NCI-H524 treated with DMSO at 0.1 percent for 48 hours (cell line): ENCODE measurements around the gene GID4.
A peak's percentile ranks its signal among the peaks of the same experiment; 100 is the strongest.

Experiments
- DNase-seq: peaks from one replicate; lab custom pipeline; 2025; lab: John Stamatoyannopoulos, UW

Gene GID4

GRCh38 chr17:18016426-18016825, 22.8 kb upstream of the GID4 start:
- no peak for DNase-seq

GRCh38 chr17:18017958-18018357, 21.2 kb upstream of the GID4 start:
- no peak for DNase-seq

GRCh38 chr17:18018411-18018921, 20.7 kb upstream of the GID4 start:
- DNase-seq = no peak

GRCh38 chr17:18019838-18020154, 19.4 kb upstream of the GID4 start:
- DNase-seq = no peak

- DNase-seq = no peak
These were observed 18.2 kb upstream of the GID4 start for GRCh38 chr17:18020971-18021370.

GRCh38 chr17:18021372-18021771, 17.8 kb upstream of the GID4 start:
- DNase-seq = no peak

- DNase-seq = no peak
These were observed 13.8 kb upstream of the GID4 start for GRCh38 chr17:18025241-18025944.

GRCh38 chr17:18025945-18026776, 13.0 kb upstream of the GID4 start:
- DNase-seq = peak; percentile 84

- no peak for DNase-seq
These were observed 11.9 kb upstream of the GID4 start for GRCh38 chr17:18027280-18027679.

- DNase-seq = peak; percentile 76
These were observed 10.9 kb upstream of the GID4 start for GRCh38 chr17:18028114-18028951.

GRCh38 chr17:18028952-18029540, 10.2 kb upstream of the GID4 start:
- DNase-seq = peak; percentile 76

GRCh38 chr17:18031955-18032354, 7.3 kb upstream of the GID4 start:
- DNase-seq = no peak

GRCh38 chr17:18033442-18034099, 5.6 kb upstream of the GID4 start:
- peak; percentile 50 for DNase-seq

GRCh38 chr17:18035704-18036103, 3.5 kb upstream of the GID4 start:
- no peak for DNase-seq

- no peak for DNase-seq
These were observed 1.7 kb upstream of the GID4 start for GRCh38 chr17:18037486-18037885.

- DNase-seq = no peak
These were observed 908 bp upstream of the GID4 start for GRCh38 chr17:18038149-18038850.

- DNase-seq = no peak
These were observed 490 bp downstream of the GID4 start for GRCh38 chr17:18039535-18040260.

- DNase-seq = no peak
These were observed 1.2 kb downstream of the GID4 start for GRCh38 chr17:18040261-18040858.

- no peak for DNase-seq
These were observed 2.6 kb downstream of the GID4 start for GRCh38 chr17:18041776-18042175.

- no peak for DNase-seq
These were observed 3.8 kb downstream of the GID4 start for GRCh38 chr17:18042983-18043382.
